GM20000 (cell line): ENCODE results near the gene CGN.

Experiments used
- DNase-seq: peaks from one replicate; pipeline ENCODE4 v3.0.0; 2012; ENCODE audit warnings: low spot score
- CTCF ChIP-seq: IDR thresholded peaks from 2 replicates; pipeline ENCODE4 v1.5.1; 2012; ENCODE audit warnings: mild to moderate bottlenecking, control low read depth; ENCODE audit errors: extremely low read depth, missing control alignments

The CGN gene

GRCh38 chr1:151510957-151511635, at the start of gene CGN:
TSS of gene CGN (plus strand) at chr1:151511387. CDS start at chr1:151518520, 7,133 bp downstream.
- TF ChIP-seq CTCF: no peak
- peak; percentile 88 for DNase-seq

- no peak for DNase-seq
Measured at GRCh38 chr1:151461694-151462093, 49.5 kb upstream of the CGN start.

GRCh38 chr1:151465026-151465425, 46.2 kb upstream of the CGN start:
- TF ChIP-seq CTCF: no peak
- no peak for DNase-seq

More at GRCh38 chr1:151461694-151462093, 49.5 kb upstream of the CGN start:
- no peak for TF ChIP-seq CTCF

GRCh38 chr1:151472856-151473731, 38.1 kb upstream of the CGN start:
- TF ChIP-seq CTCF: no peak
- peak; percentile 68 for DNase-seq

GRCh38 chr1:151474745-151475144, 36.4 kb upstream of the CGN start:
- no peak for DNase-seq
- no peak for TF ChIP-seq CTCF

- DNase-seq: peak; percentile 88
- no peak for TF ChIP-seq CTCF
Measured at GRCh38 chr1:151475175-151475574, 36.0 kb upstream of the CGN start.

GRCh38 chr1:151476083-151476482, 35.1 kb upstream of the CGN start:
- DNase-seq: no peak
- no peak for TF ChIP-seq CTCF
